BLaER1 (cell line): ENCODE results near the gene TBL1XR1.
"Not testable (repeated sequence)": the region's sequence is repeated elsewhere in the genome, so short reads cannot be mapped to it uniquely, and the experiment has no call there.

Experiments used
- H3K27ac ChIP-seq: shearing (Covaris generic); formaldehyde crosslinking; 2 replicates; pipeline ENCODE4 v1.8.1; 2022
- H3K27me3 ChIP-seq: shearing (Covaris generic); formaldehyde crosslinking; 2 replicates; pipeline ENCODE4 v1.8.1; 2022
- H3K36me3 ChIP-seq: shearing (Covaris generic); formaldehyde crosslinking; 2 replicates; pipeline ENCODE4 v1.8.1; 2022
- H3K4me1 ChIP-seq: shearing (Covaris generic); formaldehyde crosslinking; 2 replicates; pipeline ENCODE4 v1.8.1; 2022
- H3K4me2 ChIP-seq: shearing (Covaris generic); formaldehyde crosslinking; 2 replicates; pipeline ENCODE4 v1.8.1; 2022
- H3K4me3 ChIP-seq: shearing (Covaris generic); formaldehyde crosslinking; 2 replicates; pipeline ENCODE4 v1.8.1; 2022
- H3K9ac ChIP-seq: shearing (Covaris generic); formaldehyde crosslinking; 2 replicates; pipeline ENCODE4 v1.8.1; 2022
- H3K9me3 ChIP-seq: shearing (Covaris generic); formaldehyde crosslinking; 2 replicates; pipeline ENCODE4 v1.8.1; 2022
- H4K20me1 ChIP-seq: shearing (Covaris generic); formaldehyde crosslinking; 2 replicates; pipeline ENCODE4 v1.8.1; 2022
- Cebpa-rat ChIP-seq: shearing (Covaris generic); IDR thresholded peaks from 2 replicates; pipeline ENCODE4 v1.8.1; 2022

The TBL1XR1 gene

DNA sequence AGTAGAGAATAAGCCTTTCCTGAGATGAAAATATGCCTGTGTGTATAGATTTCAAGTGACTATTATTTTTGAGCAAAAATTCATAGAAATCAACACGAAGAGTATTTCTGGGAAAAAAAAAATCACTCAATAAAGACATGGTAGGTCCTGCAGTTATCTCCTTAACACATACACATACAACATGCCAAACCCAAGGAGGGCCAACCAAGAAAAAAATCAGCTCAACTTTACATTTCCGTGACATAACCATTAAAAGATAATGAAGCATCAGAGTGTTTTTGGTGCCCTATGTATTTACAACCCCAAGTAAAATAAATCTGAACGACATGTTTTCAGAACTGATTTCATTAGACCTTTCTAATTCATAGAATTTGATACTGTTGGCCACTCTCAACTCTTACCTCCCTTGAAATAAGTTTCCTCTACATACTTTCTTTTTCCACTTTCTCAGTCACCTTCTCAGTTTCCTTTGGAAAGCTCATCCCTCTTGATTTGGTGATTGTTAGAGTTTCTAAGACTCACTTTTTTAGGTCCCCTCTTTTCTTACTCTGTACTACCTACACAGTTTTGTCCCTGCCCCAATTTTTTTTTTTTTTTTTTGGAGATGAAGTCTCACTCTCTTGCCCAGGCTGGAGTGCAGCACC, 162.3 kb downstream of the TBL1XR1 start:
- H3K36me3 ChIP-seq, result peaks cover 93% of the 10 kb centered on the region
- H4K20me1 ChIP-seq, result peaks cover 70% of the 10 kb centered on the region
- H3K4me3 ChIP-seq, result no peak overlapping the region

GRCh38 chr3:177026505-177027277, 170.6 kb downstream of the TBL1XR1 start:
- Histone ChIP-seq H3K27ac (no peak overlapping the region), H3K36me3 (peaks cover 98% of the 10 kb centered on the region)

More for the DNA sequence above, 162.3 kb downstream of the TBL1XR1 start:
- no peaks in the 10 kb centered on the region for H3K9me3 ChIP-seq
- no peaks in the 10 kb centered on the region for H3K4me1 ChIP-seq
- TF ChIP-seq Cebpa-rat, result no peak
- no peak overlapping the region for H3K4me2 ChIP-seq
- no peak overlapping the region for H3K9ac ChIP-seq
- H3K27me3 ChIP-seq, result no peaks in the 10 kb centered on the region
- no peak overlapping the region for H3K27ac ChIP-seq

DNA sequence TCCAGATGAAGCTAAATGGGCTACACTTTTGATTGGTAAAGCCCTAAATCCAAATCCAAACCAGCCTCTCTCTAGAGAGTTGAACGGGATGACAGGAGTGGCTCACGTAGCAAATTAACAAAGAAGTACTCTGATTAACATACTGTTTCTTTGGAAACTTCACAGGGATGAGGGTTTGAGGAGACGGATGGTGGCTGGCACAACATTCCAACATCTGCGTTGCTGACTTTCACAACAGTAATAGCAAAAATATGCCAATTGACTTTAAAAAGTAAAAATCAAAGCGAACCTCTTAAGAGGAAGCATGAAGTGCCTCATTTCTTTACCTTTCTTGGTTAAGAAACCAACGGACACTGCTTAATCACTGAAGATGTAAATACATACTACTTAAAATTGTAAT, 181.4 kb downstream of the TBL1XR1 start:
- H3K9ac ChIP-seq, result no peak overlapping the region
- H3K4me1 ChIP-seq, result no peaks in the 10 kb centered on the region
- H4K20me1 ChIP-seq, result no peaks in the 10 kb centered on the region
- H3K27ac ChIP-seq, result no peak overlapping the region
- TF ChIP-seq Cebpa-rat, result no peak
- H3K27me3 ChIP-seq, result no peaks in the 10 kb centered on the region
- H3K9me3 ChIP-seq, result no peaks in the 10 kb centered on the region
- no peak overlapping the region for H3K4me2 ChIP-seq
- no peak overlapping the region for H3K4me3 ChIP-seq
- peaks cover 37% of the 10 kb centered on the region for H3K36me3 ChIP-seq

More at GRCh38 chr3:177026505-177027277, 170.6 kb downstream of the TBL1XR1 start:
- TF ChIP-seq Cebpa-rat, result no peak
- Histone ChIP-seq H3K9me3 (no peaks in the 10 kb centered on the region), H3K27me3 (no peaks in the 10 kb centered on the region), H3K4me3 (no peak overlapping the region), H3K9ac (no peak overlapping the region), H4K20me1 (peaks cover 36% of the 10 kb centered on the region), H3K4me2 (no peak overlapping the region), H3K4me1 (no peaks in the 10 kb centered on the region)

GRCh38 chr3:177013681-177014280, 183.5 kb downstream of the TBL1XR1 start:
- no peak for TF ChIP-seq Cebpa-rat
- H4K20me1 ChIP-seq, result no peaks in the 10 kb centered on the region
- no peak overlapping the region for H3K4me3 ChIP-seq
- H3K36me3 ChIP-seq, result peaks cover 28% of the 10 kb centered on the region
- H3K4me2 ChIP-seq, result no peak overlapping the region
- H3K4me1 ChIP-seq, result no peaks in the 10 kb centered on the region
- no peaks in the 10 kb centered on the region for H3K27me3 ChIP-seq
- no peak overlapping the region for H3K9ac ChIP-seq
- H3K27ac ChIP-seq, result no peak overlapping the region
- H3K9me3 ChIP-seq, result peaks cover 7% of the 10 kb centered on the region; the same call in 1 of the 2 replicates

- Histone ChIP-seq H3K9ac (no peak overlapping the region), H3K27me3 (no peaks in the 10 kb centered on the region), H3K4me3 (no peak overlapping the region), H3K4me1 (no peaks in the 10 kb centered on the region), H3K4me2 (no peak overlapping the region), H4K20me1 (no peaks in the 10 kb centered on the region), H3K9me3 (peaks cover 42% of the 10 kb centered on the region), H3K36me3 (peaks cover 19% of the 10 kb centered on the region), H3K27ac (no peak overlapping the region)
- no peak for TF ChIP-seq Cebpa-rat
These were observed 191.4 kb downstream of the TBL1XR1 start for GRCh38 chr3:177005718-177006405.

DNA sequence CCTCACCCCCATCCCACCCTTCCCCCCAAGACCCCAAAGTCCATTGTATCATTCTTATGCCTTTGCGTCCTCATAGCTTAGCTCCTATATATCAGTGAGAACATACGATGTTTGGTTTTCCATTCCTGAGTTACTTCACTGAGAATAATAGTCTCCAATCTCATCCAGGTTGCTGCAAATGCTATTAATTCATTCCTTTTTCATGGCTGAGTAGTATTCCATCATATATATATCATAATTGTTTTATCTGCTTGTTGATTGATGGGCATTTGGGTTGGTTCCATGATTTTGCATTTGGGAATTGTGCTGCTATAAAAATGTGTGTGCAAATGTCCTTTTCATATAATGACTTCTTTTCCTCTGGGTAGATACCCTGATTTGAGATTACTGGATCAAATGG, 197.1 kb downstream of the TBL1XR1 start:
- H3K4me1 ChIP-seq, H3K4me2 ChIP-seq, H3K36me3 ChIP-seq, H3K27me3 ChIP-seq, H3K27ac ChIP-seq, H3K4me3 ChIP-seq, H3K9me3 ChIP-seq, H3K9ac ChIP-seq, H4K20me1 ChIP-seq: not testable (repeated sequence)

GRCh38 chr3:176995946-176996345, 201.3 kb downstream of the TBL1XR1 start:
- Histone ChIP-seq H3K27me3 (no peaks in the 10 kb centered on the region), H3K4me1 (no peaks in the 10 kb centered on the region), H3K9me3 (peaks cover 27% of the 10 kb centered on the region), H3K4me3 (no peak overlapping the region), H3K4me2 (no peak overlapping the region), H3K9ac (no peak overlapping the region), H3K36me3 (no peaks in the 10 kb centered on the region), H4K20me1 (no peaks in the 10 kb centered on the region), H3K27ac (no peak overlapping the region)
- TF ChIP-seq Cebpa-rat, result no peak

GRCh38 chr3:176994891-176995781, 202.1 kb downstream of the TBL1XR1 start:
- Histone ChIP-seq H3K4me1 (no peaks in the 10 kb centered on the region), H3K4me2 (no peak overlapping the region), H3K27ac (no peak overlapping the region), H3K4me3 (no peak overlapping the region), H3K9me3 (peaks cover 20% of the 10 kb centered on the region), H3K9ac (no peak overlapping the region), H3K36me3 (no peaks in the 10 kb centered on the region), H3K27me3 (no peaks in the 10 kb centered on the region), H4K20me1 (no peaks in the 10 kb centered on the region)
- no peak for TF ChIP-seq Cebpa-rat

DNA sequence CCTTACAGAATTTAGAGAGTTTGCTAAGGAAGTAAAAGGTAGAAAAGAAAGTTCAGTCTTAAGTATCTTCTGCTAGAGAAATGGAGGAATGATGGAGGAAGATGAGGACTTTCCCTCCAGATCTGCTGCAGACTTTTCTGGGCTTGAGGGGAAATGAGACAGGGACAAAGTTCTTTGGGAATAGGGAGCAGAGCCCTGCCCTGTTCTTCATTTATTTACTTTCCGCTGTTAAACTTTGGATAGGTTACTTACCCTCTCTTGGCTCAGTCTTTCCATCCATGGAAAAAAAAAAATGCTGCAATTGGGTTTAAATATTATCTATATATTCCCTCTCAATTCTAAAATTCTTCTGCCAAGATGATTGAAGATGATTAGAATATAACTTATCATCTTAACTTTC, 202.9 kb downstream of the TBL1XR1 start:
- Histone ChIP-seq H3K27ac (no peak overlapping the region), H3K4me3 (no peak overlapping the region), H3K27me3 (no peaks in the 10 kb centered on the region), H3K4me1 (no peaks in the 10 kb centered on the region), H3K9me3 (peaks cover 19% of the 10 kb centered on the region), H3K4me2 (no peak overlapping the region), H3K36me3 (no peaks in the 10 kb centered on the region), H4K20me1 (no peaks in the 10 kb centered on the region), H3K9ac (no peak overlapping the region)
- TF ChIP-seq Cebpa-rat, result no peak
